Kidney capillary endothelial cell (primary cell): ENCODE measurements around the gene DRD5.
"Not testable (repeated sequence)": the region's sequence is repeated elsewhere in the genome, so short reads cannot be mapped to it uniquely, and the experiment has no call there.

ENCODE experiments used
- DNase-seq: peaks from one replicate; pipeline ENCODE4 v3.0.0-alpha.2; 2018; ENCODE audit warnings: low spot score

Gene DRD5

GRCh38 chr4:9781343-9782135 lies at the start of gene DRD5:
Gene DRD5, plus strand, starts transcription at chr4:9781634. Its CDS starts 396 bp downstream, at chr4:9782030.
- no peak for DNase-seq

- DNase-seq: not testable (repeated sequence)
Measured at GRCh38 chr4:9732256-9732655, 49.2 kb upstream of the DRD5 start.

GRCh38 chr4:9735515-9735914 lies 45.9 kb upstream of the DRD5 start:
- no peak for DNase-seq

- DNase-seq: not testable (repeated sequence)
Measured at GRCh38 chr4:9737280-9737679, 44.2 kb upstream of the DRD5 start.

GRCh38 chr4:9743789-9744188 lies 37.6 kb upstream of the DRD5 start:
- not testable (repeated sequence) for DNase-seq

GRCh38 chr4:9745782-9746181 lies 35.7 kb upstream of the DRD5 start:
- DNase-seq: no peak

- DNase-seq: no peak
Measured at GRCh38 chr4:9758641-9759317, 22.7 kb upstream of the DRD5 start.

- DNase-seq: peak; percentile 61
Measured at GRCh38 chr4:9762823-9763475, 18.5 kb upstream of the DRD5 start.

GRCh38 chr4:9764155-9764696 lies 17.2 kb upstream of the DRD5 start:
- no peak for DNase-seq

- DNase-seq: no peak
Measured at GRCh38 chr4:9765091-9765490, 16.3 kb upstream of the DRD5 start.

- no peak for DNase-seq
Measured at GRCh38 chr4:9769321-9769720, 12.1 kb upstream of the DRD5 start.

GRCh38 chr4:9771034-9771433 lies 10.4 kb upstream of the DRD5 start:
- DNase-seq: no peak

GRCh38 chr4:9773471-9773870 lies 8.0 kb upstream of the DRD5 start:
- DNase-seq: no peak

- no peak for DNase-seq
Measured at GRCh38 chr4:9782136-9782436, 652 bp downstream of the DRD5 start.

- not testable (repeated sequence) for DNase-seq
Measured at GRCh38 chr4:9785891-9786290, 4.5 kb downstream of the DRD5 start.

- no peak for DNase-seq
Measured at GRCh38 chr4:9792381-9792780, 10.9 kb downstream of the DRD5 start.

GRCh38 chr4:9796641-9797040 lies 15.2 kb downstream of the DRD5 start:
- not testable (repeated sequence) for DNase-seq

- no peak for DNase-seq
Measured at GRCh38 chr4:9800848-9801247, 19.4 kb downstream of the DRD5 start.

GRCh38 chr4:9804918-9805317 lies 23.5 kb downstream of the DRD5 start:
- DNase-seq: no peak

GRCh38 chr4:9808077-9808476 lies 26.6 kb downstream of the DRD5 start:
- DNase-seq: no peak

- no peak for DNase-seq
Measured at GRCh38 chr4:9811806-9812205, 30.4 kb downstream of the DRD5 start.

- no peak for DNase-seq
Measured at GRCh38 chr4:9812501-9813340, 31.3 kb downstream of the DRD5 start.
